SJSA1 (cell line): ENCODE data around the gene ENTREP1. TPM values are rescaled to one million over a fixed set of nuclear protein-coding genes. Genes with fewer than 3 reads are reported as not detected.

Experiments used
- DNase-seq, 2 experiments: peaks; one replicate each; pipeline ENCODE4 v3.0.0-alpha.2; 2015 to 2020; ENCODE audit warnings: low spot score in 2 of 2, low read depth in 1 of 2
- H3K27ac ChIP-seq: fragments of 250-450 bp; sonication (Bioruptor Pico); 2 replicates; pipeline ENCODE4 v1.5.1; 2020; ENCODE audit warnings: mild to moderate bottlenecking, moderate library complexity
- H3K27me3 ChIP-seq: fragments of 250-450 bp; sonication (Bioruptor Pico); replicated peaks from 2 replicates; pipeline ENCODE4 v1.5.1; 2020; ENCODE audit warnings: mild to moderate bottlenecking, moderate library complexity
- H3K36me3 ChIP-seq: fragments of 250-450 bp; sonication (Bioruptor Pico); 2 replicates; pipeline ENCODE4 v1.5.1; 2020; ENCODE audit warnings: mild to moderate bottlenecking
- H3K4me1 ChIP-seq: fragments of 250-450 bp; sonication (Bioruptor Pico); replicated peaks from 2 replicates; pipeline ENCODE4 v1.6.1; 2021; ENCODE audit warnings: mild to moderate bottlenecking
- H3K4me3 ChIP-seq: fragments of 250-450 bp; sonication (Bioruptor Pico); 2 replicates; pipeline ENCODE4 v1.5.1; 2020; ENCODE audit warnings: mild to moderate bottlenecking
- H3K9me3 ChIP-seq: fragments of 250-450 bp; sonication (Bioruptor Pico); replicated peaks from 2 replicates; pipeline ENCODE4 v1.5.1; 2020; ENCODE audit warnings: mild to moderate bottlenecking
- total RNA-seq: library from RNA; depleted of rRNA; stranded (reverse); fragments of >200 nt; shearing (Covaris generic); gene quantifications from 2 replicates; pipeline ENCODE4 v1.2.3, GENCODE V29; 2014

Gene ENTREP1
- total RNA-seq, 1 experiment from 2014 or later, result not detected

- Histone ChIP-seq H3K4me3 (no peak overlapping the region), H3K9me3 (no peaks in the 10 kb centered on the region), H3K36me3 (no peaks in the 10 kb centered on the region), H3K27ac (no peak overlapping the region), H3K27me3 (peaks cover 28% of the 10 kb centered on the region), H3K4me1 (no peaks in the 10 kb centered on the region)
- no peak for DNase-seq
Observed at GRCh38 chr9:69331444-69331843, 6.4 kb downstream of the ENTREP1 start.

- peaks cover 23% of the 10 kb centered on the region for H3K27me3 ChIP-seq
- no peak overlapping the region for H3K27ac ChIP-seq
- H3K36me3 ChIP-seq, result no peaks in the 10 kb centered on the region
- no peaks in the 10 kb centered on the region for H3K4me1 ChIP-seq
- H3K4me3 ChIP-seq, result no peak overlapping the region
- no peaks in the 10 kb centered on the region for H3K9me3 ChIP-seq
- no peak for DNase-seq
Observed at GRCh38 chr9:69332067-69332685, 7.2 kb downstream of the ENTREP1 start.

GRCh38 chr9:69333716-69334115 is 8.7 kb downstream of the ENTREP1 start:
- Histone ChIP-seq H3K36me3 (no peaks in the 10 kb centered on the region), H3K27ac (no peak overlapping the region), H3K4me3 (no peak overlapping the region), H3K9me3 (no peaks in the 10 kb centered on the region), H3K27me3 (peaks cover 10% of the 10 kb centered on the region), H3K4me1 (no peaks in the 10 kb centered on the region)
- no peak for DNase-seq

- Histone ChIP-seq H3K9me3 (no peaks in the 10 kb centered on the region), H3K36me3 (no peaks in the 10 kb centered on the region), H3K27ac (no peak overlapping the region), H3K27me3 (peaks cover 7% of the 10 kb centered on the region; the same call in 1 of the 2 replicates), H3K4me3 (no peak overlapping the region), H3K4me1 (no peaks in the 10 kb centered on the region)
- DNase-seq, result no peak
Observed at GRCh38 chr9:69334317-69334716, 9.3 kb downstream of the ENTREP1 start.

- H3K36me3 ChIP-seq, result no peaks in the 10 kb centered on the region
- no peak for DNase-seq
- H3K27ac ChIP-seq, result no peak overlapping the region
- H3K4me3 ChIP-seq, result no peak overlapping the region
- no peaks in the 10 kb centered on the region for H3K27me3 ChIP-seq
- no peaks in the 10 kb centered on the region for H3K9me3 ChIP-seq
- H3K4me1 ChIP-seq, result no peaks in the 10 kb centered on the region
Observed at GRCh38 chr9:69339620-69340019, 14.6 kb downstream of the ENTREP1 start.

GRCh38 chr9:69340631-69341030 is 15.6 kb downstream of the ENTREP1 start:
- no peaks in the 10 kb centered on the region for H3K36me3 ChIP-seq

GRCh38 chr9:69342769-69343168 is 17.8 kb downstream of the ENTREP1 start:
- H3K36me3 ChIP-seq, result no peaks in the 10 kb centered on the region
- no peak for DNase-seq

More at GRCh38 chr9:69340631-69341030, 15.6 kb downstream of the ENTREP1 start:
- H3K4me3 ChIP-seq, result no peak overlapping the region
- DNase-seq, result no peak
- no peak overlapping the region for H3K27ac ChIP-seq
- no peaks in the 10 kb centered on the region for H3K4me1 ChIP-seq
- no peaks in the 10 kb centered on the region for H3K27me3 ChIP-seq
- no peaks in the 10 kb centered on the region for H3K9me3 ChIP-seq

GRCh38 chr9:69344459-69344858 is 19.4 kb downstream of the ENTREP1 start:
- Histone ChIP-seq H3K27me3 (no peaks in the 10 kb centered on the region), H3K4me3 (no peak overlapping the region), H3K36me3 (no peaks in the 10 kb centered on the region)

More at GRCh38 chr9:69342769-69343168, 17.8 kb downstream of the ENTREP1 start:
- Histone ChIP-seq H3K4me3 (no peak overlapping the region), H3K4me1 (no peaks in the 10 kb centered on the region), H3K27ac (no peak overlapping the region), H3K9me3 (no peaks in the 10 kb centered on the region), H3K27me3 (no peaks in the 10 kb centered on the region)

GRCh38 chr9:69346596-69347390 is 21.8 kb downstream of the ENTREP1 start:
- H3K9me3 ChIP-seq, result no peaks in the 10 kb centered on the region
- no peak for DNase-seq
- H3K36me3 ChIP-seq, result no peaks in the 10 kb centered on the region

More at GRCh38 chr9:69344459-69344858, 19.4 kb downstream of the ENTREP1 start:
- no peak for DNase-seq
- Histone ChIP-seq H3K4me1 (no peaks in the 10 kb centered on the region), H3K9me3 (no peaks in the 10 kb centered on the region), H3K27ac (no peak overlapping the region)

GRCh38 chr9:69347607-69348006 is 22.6 kb downstream of the ENTREP1 start:
- H3K36me3 ChIP-seq, result no peaks in the 10 kb centered on the region
- H3K9me3 ChIP-seq, result no peaks in the 10 kb centered on the region
- no peak overlapping the region for H3K4me3 ChIP-seq
- no peak for DNase-seq
- H3K27me3 ChIP-seq, result no peaks in the 10 kb centered on the region
- H3K4me1 ChIP-seq, result no peaks in the 10 kb centered on the region
- no peak overlapping the region for H3K27ac ChIP-seq

More at GRCh38 chr9:69346596-69347390, 21.8 kb downstream of the ENTREP1 start:
- H3K27me3 ChIP-seq, result no peaks in the 10 kb centered on the region
- H3K4me1 ChIP-seq, result no peaks in the 10 kb centered on the region
- H3K27ac ChIP-seq, result no peak overlapping the region
- no peak overlapping the region for H3K4me3 ChIP-seq

GRCh38 chr9:69351227-69351626 is 26.2 kb downstream of the ENTREP1 start:
- H3K9me3 ChIP-seq, result no peaks in the 10 kb centered on the region
- no peak for DNase-seq
- no peaks in the 10 kb centered on the region for H3K36me3 ChIP-seq
- H3K4me3 ChIP-seq, result no peak overlapping the region
- H3K4me1 ChIP-seq, result no peaks in the 10 kb centered on the region
- H3K27me3 ChIP-seq, result no peaks in the 10 kb centered on the region
- no peak overlapping the region for H3K27ac ChIP-seq

GRCh38 chr9:69355232-69355631 is 30.2 kb downstream of the ENTREP1 start:
- H3K4me3 ChIP-seq, result no peak overlapping the region
- H3K4me1 ChIP-seq, result no peaks in the 10 kb centered on the region
- H3K36me3 ChIP-seq, result no peaks in the 10 kb centered on the region

GRCh38 chr9:69357030-69357775 is 32.2 kb downstream of the ENTREP1 start:
- Histone ChIP-seq H3K4me3 (no peak overlapping the region), H3K9me3 (no peaks in the 10 kb centered on the region), H3K27me3 (no peaks in the 10 kb centered on the region), H3K36me3 (no peaks in the 10 kb centered on the region), H3K4me1 (no peaks in the 10 kb centered on the region), H3K27ac (no peak overlapping the region)
- no peak for DNase-seq

More at GRCh38 chr9:69355232-69355631, 30.2 kb downstream of the ENTREP1 start:
- Histone ChIP-seq H3K9me3 (no peaks in the 10 kb centered on the region), H3K27me3 (no peaks in the 10 kb centered on the region), H3K27ac (no peak overlapping the region)
- no peak for DNase-seq

- no peaks in the 10 kb centered on the region for H3K36me3 ChIP-seq
- no peaks in the 10 kb centered on the region for H3K4me1 ChIP-seq
- no peak overlapping the region for H3K27ac ChIP-seq
- H3K9me3 ChIP-seq, result no peaks in the 10 kb centered on the region
- no peak overlapping the region for H3K4me3 ChIP-seq
- no peak for DNase-seq
- no peaks in the 10 kb centered on the region; the same call in 1 of the 2 replicates for H3K27me3 ChIP-seq
Observed at GRCh38 chr9:69357821-69358220, 32.8 kb downstream of the ENTREP1 start.
